Epithelial cell of proximal tubule (primary cell): ENCODE data around the gene UBE2G1. TPM values are rescaled to one million over a fixed set of nuclear protein-coding genes. Genes with fewer than 3 reads are reported as not detected.
"Not testable (repeated sequence)": the region's sequence is repeated elsewhere in the genome, so short reads cannot be mapped to it uniquely, and the experiment has no call there.

ENCODE experiments used
- DNase-seq: peaks from one replicate; pipeline ENCODE4 v3.0.0-alpha.2; 2011; ENCODE audit warnings: low read depth
- H3K4me3 ChIP-seq: 2 replicates; pipeline ENCODE4 v1.5.1; 2011; ENCODE audit warnings: low read depth, mild to moderate bottlenecking, low read length
- total RNA-seq: library from RNA; depleted of rRNA; stranded (reverse); fragments of >200 nt; gene quantifications from 2 replicates; pipeline ENCODE4 v1.2.3, GENCODE V29; 2015
- TF ChIP-seq, protein P1 (sequence below): conservative IDR thresholded peaks from 2 replicates; pipeline ENCODE4 v1.5.1; 2012; ENCODE audit warnings: low read depth, mild to moderate bottlenecking, low read length

Gene UBE2G1
- total RNA-seq, 1 donor from 2014 or later: 65.4 TPM

DNA sequence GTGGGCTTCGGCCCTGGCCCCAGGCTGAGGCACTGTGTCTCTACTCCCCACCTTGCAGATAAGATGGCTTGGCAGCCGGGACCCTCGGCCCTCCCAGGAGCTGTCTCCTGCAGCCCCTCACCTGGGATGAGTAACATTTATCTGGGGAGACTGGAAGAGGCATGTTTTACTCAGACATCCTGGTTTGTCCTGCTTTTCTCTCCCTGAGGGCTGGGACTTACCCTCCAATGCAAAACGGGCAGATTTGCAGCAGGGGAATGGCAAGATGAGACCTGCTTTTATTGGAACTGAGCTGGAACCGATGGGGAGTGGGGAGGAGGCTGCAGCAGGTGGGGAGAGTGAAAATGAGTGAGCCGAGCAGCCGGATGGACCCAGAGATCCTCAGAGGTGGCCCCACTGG lies 27.3 kb upstream of the UBE2G1 start:
- H3K4me3 ChIP-seq: no peak overlapping the region
- TF ChIP-seq, protein P1, sequence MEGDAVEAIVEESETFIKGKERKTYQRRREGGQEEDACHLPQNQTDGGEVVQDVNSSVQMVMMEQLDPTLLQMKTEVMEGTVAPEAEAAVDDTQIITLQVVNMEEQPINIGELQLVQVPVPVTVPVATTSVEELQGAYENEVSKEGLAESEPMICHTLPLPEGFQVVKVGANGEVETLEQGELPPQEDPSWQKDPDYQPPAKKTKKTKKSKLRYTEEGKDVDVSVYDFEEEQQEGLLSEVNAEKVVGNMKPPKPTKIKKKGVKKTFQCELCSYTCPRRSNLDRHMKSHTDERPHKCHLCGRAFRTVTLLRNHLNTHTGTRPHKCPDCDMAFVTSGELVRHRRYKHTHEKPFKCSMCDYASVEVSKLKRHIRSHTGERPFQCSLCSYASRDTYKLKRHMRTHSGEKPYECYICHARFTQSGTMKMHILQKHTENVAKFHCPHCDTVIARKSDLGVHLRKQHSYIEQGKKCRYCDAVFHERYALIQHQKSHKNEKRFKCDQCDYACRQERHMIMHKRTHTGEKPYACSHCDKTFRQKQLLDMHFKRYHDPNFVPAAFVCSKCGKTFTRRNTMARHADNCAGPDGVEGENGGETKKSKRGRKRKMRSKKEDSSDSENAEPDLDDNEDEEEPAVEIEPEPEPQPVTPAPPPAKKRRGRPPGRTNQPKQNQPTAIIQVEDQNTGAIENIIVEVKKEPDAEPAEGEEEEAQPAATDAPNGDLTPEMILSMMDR: no peak
- DNase-seq: no peak

DNA sequence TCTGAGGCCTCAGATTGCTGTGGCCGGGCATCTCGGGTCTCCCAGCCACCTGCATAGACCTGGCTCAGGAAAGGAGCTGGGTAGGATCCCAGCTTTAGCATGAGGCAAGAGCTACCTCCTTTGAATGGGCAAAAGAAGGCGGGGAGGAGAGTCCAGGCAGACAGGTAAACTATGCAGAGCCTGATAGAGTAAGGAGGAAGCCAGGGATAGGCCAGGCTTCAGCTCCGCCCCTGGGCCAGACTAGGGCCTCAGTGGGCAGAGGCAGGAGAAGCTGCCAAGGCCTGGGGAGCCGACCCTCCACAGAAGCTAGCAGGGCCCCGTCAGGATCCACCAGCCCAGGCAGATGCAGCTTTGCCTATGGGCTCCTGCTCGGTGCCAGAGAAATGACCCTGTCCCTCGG lies 22.6 kb upstream of the UBE2G1 start:
- TF ChIP-seq, protein P1: no peak
- no peak overlapping the region for H3K4me3 ChIP-seq
- no peak for DNase-seq

DNA sequence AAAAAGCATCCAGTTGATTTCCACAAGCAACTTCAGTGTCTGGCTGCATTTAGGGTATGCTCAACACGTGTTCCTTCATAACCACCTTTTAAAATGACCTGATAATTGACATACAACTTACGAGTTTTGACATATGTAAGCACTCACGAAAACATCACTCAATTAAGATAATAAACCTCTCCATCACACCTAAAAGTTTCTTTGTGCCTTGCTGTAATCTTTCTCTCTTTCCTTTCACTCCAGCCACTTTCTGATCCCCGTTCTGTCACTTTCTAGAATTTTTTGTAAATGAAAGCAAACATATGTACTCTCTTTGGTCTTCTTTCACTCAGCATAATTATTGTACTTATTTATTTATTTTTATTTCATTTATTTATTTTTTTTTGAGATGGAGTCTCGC lies 20.7 kb upstream of the UBE2G1 start:
- DNase-seq: no peak
- TF ChIP-seq, protein P1: no peak
- H3K4me3 ChIP-seq: no peak overlapping the region

DNA sequence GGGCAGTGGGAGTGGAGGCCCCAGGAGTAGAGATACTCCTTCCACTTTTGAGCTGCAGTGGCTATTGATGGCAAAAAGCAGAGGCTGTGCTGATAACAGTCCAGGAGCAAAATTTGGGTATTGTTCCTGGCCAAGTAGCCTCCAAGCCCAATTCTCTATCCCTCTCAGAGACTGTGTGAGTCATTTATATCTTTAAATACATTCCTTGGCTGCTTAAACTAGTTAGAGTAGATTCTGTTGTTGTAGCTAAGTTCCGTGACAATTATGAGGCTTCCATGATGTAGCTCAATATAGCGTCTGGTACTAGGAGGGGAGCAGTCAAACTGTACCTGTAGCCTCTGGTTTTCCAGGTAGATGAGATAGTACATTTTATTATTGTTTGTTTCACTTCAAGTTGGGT lies 19.9 kb upstream of the UBE2G1 start:
- TF ChIP-seq, protein P1: no peak
- no peak for DNase-seq
- no peak overlapping the region for H3K4me3 ChIP-seq

DNA sequence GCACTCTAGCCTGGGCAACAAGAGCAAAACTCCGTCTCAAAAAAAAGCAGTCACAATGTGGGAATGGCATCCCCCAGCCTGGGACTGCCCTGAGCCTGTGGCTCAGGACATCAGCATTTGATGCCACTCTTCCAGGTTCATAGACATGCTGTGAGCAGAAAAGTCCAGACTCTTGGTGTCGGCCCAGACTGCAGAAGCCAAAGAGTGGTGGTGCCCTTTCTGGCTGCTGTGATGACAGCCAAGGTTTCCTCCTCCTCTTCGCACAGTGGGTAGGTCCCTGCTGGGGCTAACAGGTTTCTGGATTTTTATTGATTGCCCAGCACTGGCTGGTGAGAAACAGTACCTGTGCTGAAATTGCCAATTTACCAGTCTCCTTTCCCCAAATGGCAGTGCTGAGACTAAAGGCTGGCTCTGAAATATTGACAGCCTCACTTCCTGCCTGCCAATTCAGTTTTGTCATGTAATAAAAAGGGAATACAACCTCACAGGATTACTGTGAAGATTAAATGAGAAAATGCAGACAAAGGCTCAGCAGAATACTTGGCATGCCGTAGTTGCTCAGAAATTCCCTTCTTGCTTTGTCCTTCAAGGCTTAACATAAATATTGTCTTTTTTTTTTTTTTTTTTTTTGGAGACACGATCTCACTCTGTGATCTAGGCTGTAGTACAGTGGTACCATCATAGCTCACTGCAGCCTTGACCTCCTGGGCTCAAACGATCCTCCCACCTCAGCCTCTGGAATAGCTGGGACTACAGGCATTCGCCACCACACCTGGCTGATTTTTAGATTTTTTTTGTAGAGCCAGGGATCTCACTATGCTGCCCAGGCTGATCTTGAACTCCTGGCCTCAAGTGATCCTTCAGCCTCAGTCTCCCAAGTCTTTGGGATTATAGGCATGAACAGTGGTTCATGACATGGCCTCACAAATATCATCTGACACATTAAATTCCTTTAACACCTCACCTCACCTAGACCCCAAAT lies 15.5 kb upstream of the UBE2G1 start:
- no peak overlapping the region for H3K4me3 ChIP-seq

DNA sequence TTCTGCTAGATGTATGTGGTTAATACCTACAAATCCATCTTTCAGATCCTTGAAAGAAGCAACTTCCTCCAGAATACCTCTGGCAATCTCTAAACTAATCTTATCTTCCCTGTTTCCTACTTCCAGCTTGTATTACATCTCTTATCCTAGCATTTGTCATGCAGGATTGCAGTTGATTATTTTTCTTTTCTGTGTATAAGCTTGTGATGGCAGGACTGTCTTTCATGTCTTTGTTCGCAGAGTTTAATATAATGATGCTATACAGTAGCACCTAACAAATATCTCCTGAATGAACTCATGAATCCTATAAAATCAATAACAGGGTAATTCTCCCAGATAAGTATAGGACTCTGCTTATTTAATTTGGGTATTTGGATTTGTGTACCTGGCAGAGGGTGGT lies 12.2 kb upstream of the UBE2G1 start:
- H3K4me3 ChIP-seq: no peak overlapping the region
- DNase-seq: no peak
- TF ChIP-seq, protein P1: no peak

More for the DNA sequence above, 15.5 kb upstream of the UBE2G1 start:
- no peak for DNase-seq
- TF ChIP-seq, protein P1: no peak

DNA sequence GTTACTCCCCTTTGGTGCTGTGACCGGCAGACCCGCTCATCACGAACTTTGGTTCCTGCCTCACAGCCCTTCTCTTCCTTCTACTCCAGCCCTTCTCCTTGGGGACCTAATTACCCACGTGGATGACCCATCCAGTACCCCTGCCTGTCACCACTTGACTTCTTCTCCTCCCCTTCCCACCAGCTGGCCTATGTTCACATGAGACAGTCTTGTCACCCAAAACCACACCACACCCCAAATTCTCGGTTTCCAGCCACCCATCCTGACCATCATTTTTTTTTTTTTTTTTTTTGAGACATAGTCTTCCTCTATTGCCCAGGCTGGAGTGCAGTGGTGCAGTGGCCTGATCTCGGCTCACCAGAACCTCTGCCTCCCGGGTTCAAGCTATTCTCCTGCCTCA lies 10.8 kb upstream of the UBE2G1 start:
- not testable (repeated sequence) for H3K4me3 ChIP-seq, DNase-seq

DNA sequence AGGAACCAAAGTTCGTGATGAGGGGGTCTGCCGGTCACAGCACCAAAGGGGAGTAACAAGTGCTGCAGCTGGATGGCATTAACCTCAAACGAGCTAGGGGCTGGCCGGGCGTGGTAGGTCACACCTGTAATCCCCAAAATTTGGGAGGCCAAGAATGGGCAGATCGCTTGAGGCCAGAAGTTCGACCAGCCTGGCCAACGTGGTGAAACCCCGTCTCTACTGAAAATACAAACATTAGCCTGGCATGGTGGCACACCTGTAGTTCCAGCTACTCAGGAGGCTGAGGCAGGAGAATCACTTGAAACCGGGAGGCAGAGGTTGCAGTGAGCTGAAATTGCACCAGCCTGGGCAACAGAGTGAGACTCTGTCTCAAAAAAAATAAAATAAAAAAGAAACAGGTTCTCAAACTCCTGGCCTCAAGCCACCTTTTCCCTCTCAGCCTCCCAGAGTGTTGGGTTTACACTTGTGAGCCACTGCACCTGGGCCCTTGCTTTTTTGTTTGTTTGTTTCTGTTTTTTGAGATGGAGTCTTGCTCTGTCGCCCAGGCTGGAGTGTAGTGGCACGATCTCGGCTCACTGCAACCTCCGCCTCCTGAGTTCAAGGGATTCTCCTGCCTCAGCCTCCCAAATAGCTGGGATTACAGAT lies 9.4 kb upstream of the UBE2G1 start:
- not testable (repeated sequence) for DNase-seq, H3K4me3 ChIP-seq
